Stimulated activated naive CD4-positive, alpha-beta T cell (primary cell): ENCODE measurements around the gene NSMCE3.
"Not testable (repeated sequence)": the region's sequence is repeated elsewhere in the genome, so short reads cannot be mapped to it uniquely, and the experiment has no call there.

Experiments
- DNase-seq, 6 experiments: peaks; one replicate each; lab custom pipeline; 2025; lab: John Stamatoyannopoulos, UW

The NSMCE3 gene

DNA sequence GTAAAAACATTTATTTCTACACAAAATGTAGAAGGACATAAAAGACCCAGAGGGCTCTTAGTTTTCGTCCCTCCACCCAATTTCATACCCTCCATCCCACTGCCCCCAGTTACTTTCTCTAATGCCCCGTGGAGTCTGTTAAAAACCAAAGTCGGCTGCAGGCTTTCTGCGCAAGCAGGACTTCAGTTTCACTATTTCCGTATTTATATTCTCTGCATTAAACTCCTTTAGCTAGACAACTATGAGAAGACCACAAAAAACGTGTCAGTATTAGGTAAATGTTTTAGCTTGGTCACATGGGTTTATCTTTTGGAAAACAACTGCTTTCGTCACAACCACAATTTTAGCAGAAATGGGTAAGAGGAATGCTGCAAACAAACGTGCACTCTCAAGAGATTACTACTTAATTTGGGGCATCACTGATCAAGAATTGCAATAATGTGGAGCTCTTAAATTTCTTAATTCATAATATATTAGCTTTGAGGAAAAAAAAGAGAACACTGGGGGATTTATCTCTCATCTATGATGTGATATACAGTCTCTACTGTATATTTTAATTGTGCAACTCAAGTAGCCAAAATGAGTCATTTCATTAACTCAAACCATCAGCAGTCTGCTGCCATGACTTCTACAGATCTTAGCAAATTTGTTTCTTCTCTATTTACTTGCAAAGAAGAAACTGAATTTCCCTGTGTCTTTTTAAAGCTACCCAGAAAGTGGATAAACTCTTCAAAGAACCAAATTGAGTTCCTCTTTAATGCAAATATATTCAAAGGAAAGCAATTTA lies 740 bp upstream of the NSMCE3 start:
- peak in 4 of 6 experiments; percentile 23 to 80 (median 77) for DNase-seq

DNA sequence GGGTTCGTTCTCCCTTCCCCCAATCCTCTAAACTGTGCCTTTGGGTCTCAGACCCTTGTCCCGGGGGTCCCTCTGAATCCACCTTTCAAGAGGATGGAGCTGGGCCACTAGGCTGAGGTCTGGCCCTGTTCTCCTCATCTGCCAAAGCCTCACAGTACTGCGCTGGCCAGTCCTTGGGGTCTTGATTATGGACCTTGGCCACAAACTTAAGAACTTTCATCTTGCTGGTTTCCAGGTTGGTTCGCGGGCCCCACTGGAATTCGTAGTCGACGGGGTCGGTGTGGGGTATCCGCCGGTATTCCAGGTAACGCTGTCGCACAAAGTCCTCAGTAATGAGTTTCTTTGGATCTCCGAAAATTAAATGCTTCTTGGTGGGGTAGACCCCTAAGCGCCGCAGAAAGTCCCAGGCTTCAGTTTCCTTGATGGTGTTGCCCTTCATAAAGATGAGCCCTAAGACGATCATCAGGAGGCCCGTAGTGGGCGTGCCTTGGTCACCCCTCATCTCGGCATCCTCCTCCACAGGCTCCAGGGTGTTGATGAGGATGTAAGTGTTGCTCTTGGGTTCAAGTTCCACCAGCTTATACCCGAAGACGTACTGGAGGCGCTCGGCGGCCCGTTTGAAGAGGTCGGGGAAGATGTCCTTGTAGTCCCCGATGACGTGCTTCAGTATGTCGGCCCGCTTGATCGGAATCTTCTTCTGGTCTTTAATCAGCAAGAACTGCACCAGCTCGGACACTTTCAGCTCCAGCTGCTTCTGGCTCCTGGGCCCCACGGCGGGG lies 727 bp downstream of the NSMCE3 start:
- DNase-seq, result peak; percentile 34 to 87 (median 71)

DNA sequence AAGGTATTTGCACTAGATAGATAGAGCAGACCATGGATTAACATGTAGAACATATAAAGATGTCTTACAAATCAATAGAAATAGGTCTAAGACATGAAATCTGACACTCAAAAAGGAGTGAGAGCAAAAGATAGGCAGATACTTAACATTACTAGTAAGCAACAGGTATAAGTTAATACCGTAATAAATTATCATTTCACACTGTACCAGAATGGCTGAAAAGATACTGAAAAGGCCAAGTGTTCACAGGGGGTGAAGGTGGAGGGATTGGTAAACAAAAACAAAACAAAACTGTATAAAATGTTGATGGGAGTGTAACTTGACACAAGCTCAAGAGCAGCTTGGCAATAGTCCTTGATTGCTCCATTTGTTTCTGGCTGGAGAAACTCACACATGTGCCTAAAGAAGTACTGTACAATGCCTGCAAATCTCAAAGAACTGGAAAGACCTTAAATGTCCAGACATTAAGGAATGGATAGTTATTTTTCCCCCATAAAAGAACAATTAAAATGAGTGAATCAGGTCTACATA lies 3.5 kb downstream of the NSMCE3 start:
- DNase-seq, result no peak

- DNase-seq, result no peak
These were observed 6.3 kb downstream of the NSMCE3 start for GRCh38 chr15:29263289-29263688.

DNA sequence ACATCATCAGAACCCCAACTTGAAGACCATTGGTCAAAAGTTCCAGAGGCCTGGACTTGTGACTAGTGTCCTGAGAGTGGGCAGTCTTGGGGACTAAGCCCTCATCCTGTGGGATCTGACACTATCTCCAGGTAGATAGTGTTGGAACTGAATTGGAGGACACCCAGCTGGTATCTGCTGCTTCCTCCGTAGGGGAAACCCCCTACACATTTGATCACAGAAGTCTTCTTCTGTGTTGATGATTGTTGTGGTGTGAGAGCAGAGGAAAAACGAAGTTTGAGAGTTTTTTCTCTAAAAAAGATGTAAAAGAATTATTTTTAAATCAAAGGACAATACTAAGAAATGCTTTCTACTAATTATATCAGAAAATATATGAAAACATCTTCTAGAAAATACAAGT lies 6.9 kb downstream of the NSMCE3 start:
- DNase-seq, result peak in 2 of 6 experiments; percentile 10 to 19

DNA sequence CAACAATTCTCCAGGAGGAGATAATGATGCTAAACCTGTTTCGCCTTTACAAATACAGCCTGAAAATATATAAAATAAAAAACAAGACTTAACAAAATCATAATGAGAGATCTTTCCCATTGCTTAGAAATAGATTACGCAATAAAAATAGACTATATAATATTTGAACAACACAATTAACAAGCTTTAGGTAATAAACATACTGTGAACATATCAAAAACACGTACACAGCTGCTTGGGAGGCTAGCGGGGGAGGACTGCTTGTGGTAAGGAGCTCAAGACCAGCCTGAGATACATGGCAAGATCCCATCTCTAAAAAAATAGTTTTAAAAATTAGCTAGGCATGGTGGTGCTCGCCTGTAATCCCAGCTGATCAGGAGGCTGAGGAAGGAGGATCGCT lies 8.7 kb downstream of the NSMCE3 start:
- DNase-seq, result no peak

DNA sequence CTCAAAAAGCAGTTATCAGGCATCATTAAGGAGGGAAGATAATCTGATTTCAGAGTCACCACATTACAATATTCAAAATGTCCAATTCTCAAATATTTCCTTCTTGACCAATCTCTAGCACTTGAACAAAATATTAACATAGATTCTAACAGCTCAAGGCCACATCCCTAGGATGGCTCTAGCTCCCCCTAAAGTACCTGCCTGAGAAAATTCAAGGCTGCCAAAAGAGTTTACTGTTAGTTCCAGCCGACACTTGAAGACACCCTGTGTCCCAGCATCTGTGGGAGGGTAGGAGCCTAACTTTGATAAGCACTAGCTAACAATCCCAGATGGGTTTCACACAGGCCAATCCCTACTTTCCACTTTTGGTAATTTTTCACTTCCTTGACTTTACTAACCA lies 10.4 kb downstream of the NSMCE3 start:
- DNase-seq, result no peak

DNA sequence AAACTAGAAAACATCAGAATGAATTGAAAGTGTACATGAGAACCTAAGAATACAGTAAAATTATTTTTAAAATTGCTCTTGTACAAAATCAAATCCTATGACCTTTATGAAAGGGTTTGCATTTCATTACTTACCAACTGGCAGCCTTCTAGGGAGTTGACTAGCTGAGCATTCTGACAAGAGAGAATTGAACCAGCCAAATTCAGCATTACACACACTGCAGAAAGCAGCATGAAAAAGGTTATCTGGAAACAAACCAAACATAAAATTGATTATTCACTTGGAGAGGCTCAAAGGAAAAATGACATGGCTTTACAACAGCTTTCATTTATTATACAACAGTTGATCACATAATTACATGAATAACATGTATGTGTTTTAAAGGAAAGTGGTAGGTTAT lies 17.4 kb downstream of the NSMCE3 start:
- DNase-seq, result no peak

GRCh38 chr15:29244544-29244943 lies 25.1 kb downstream of the NSMCE3 start:
- DNase-seq, result no peak

DNA sequence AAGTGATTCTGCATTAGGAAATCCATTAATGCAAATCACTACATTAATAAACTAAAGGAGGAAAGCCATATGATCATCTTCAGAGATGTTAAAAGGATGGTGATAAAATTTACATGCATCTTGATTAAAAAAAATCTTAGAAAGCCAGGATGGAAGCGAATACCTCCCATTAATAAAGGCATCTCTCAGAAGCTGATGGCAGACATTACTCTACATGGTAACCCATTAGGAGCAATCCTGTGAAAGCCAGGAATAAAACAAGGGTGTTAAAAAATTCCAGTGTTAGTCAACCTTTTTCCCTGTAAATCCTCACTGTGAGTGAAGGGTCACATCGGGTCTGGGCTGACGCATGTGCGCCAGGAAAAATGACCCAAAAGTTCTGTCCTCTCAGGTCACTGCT lies 25.5 kb downstream of the NSMCE3 start:
- no peak for DNase-seq

DNA sequence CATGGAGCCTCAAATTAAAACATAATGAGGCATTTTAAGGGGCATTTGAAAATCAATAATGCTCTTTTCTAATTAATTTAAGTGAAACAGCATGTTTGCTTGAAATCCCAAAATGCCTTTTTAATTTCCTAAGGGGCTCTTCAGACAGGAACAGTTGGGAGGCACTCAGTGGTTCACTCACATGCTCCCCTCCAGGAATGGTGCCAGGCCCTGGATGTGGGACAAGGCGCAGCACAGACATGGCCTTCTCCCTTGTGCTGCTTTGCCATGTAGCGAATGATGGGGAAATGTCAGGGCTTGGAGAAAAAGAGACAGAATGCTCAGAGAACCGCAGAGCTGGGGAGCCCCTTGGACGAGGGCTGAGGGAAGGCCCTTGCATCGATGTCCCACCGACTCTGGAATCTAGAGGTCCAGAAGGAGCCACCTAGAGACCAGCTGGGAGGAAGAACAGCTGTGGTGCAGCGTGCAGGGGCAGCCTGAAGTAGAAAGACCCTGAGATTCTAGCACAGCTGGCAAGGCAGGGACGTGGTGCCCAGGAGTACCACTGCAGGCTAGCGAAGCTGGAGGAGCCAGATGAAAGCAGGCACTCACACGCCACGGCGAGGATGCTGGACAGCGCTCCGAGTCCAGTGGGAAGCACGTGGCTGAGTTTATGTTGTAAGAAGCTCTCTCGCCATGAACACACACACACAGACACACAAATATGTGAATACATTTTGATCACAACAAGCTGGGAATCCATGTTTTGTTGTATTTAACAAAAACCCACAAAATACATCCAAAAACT lies 27.0 kb downstream of the NSMCE3 start:
- no peak for DNase-seq

DNA sequence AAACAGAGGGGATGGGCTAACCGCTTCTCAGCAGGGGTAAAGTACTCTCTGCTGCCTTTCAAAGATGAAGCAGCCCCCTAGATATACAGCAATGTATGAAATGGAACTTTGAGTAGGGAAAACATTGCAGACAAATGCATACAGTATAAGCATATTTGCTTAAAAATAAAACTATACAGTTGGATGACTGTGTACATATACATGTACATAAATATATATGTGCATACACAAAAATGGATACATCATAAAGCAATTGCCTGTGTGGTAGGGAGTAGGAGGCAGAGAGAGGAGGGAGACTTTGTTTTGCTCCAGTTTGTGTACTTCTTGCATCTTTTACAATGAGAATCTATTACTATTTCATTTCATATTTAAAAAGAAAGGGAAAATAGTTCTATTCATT lies 28.4 kb downstream of the NSMCE3 start:
- DNase-seq, result no peak

DNA sequence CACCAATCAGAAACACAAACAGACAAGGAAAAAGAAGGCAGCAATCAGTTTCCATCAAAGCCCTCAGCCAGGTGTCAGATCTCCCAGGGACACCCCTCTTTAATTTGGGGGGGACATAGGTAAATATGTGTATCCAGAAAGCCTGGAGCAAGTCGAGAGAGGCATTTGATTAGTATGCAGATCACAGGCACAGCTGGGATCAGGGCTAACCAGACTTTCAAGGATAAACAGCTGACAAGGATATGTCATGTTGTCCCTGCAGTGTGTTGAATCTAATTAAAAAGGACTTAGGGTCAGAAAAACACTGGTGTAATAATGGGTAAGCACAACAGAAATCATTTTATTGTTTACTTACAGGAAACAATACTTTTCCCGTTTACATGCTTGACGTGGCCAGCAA lies 30.2 kb downstream of the NSMCE3 start:
- DNase-seq, result no peak

GRCh38 chr15:29233566-29233965 lies 36.1 kb downstream of the NSMCE3 start:
- no peak for DNase-seq

DNA sequence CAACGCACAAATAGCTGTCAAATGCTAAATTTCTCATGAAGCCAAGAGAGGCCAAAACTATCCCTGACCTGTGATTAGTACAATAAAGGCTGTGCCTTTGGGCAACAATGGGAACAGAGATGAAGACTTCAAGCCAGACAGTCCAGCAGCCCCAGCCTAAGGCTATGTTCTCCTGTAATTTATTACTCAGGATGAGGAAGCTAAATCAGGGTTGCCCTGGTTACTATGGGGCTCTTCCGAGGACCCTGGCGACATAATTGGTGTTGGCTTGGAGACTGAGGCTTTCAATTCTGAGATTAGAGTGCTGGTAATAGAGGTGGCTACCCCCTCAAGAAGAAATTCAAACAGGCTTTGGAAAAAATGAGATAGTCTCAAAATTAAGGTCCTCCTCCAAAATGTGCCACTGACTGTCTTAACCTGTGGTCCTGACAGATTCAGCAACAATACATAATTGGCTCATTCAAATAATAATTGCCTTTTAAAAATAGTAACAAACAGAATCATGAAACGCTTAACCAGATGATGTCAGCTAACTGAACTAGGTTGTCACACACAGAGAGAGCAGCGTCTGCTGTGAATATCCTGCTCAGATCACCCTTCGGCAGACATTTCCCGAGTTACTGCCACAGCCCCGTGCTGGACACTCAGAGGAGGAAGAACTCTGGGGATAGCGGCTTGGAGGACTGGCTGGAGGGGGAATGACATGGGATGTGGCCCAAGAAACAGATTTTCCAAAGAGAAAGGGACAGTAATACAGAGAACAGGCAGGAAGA lies 43.0 kb downstream of the NSMCE3 start:
- no peak for DNase-seq

- DNase-seq, result no peak
These were observed 43.9 kb downstream of the NSMCE3 start for GRCh38 chr15:29225534-29226234.

DNA sequence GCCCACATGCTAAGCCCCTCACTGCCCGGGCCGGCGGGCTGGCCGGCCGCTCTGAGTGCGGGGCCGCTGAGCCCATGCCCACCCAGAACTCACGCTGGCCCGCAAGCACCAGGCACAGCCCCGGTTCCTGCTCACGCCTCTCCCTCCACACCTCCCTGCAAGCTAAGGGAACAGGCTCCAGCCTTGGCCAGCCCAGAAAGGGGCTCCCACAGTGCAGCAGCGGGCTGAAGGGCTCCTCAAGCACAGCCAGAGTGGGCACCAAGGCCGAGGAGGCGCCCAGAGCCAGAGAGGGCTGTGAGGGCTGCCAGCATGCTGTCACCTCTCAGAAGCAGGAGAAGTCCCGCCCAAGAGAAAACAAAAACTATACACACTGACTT lies 44.6 kb downstream of the NSMCE3 start:
- not testable (repeated sequence) for DNase-seq

DNA sequence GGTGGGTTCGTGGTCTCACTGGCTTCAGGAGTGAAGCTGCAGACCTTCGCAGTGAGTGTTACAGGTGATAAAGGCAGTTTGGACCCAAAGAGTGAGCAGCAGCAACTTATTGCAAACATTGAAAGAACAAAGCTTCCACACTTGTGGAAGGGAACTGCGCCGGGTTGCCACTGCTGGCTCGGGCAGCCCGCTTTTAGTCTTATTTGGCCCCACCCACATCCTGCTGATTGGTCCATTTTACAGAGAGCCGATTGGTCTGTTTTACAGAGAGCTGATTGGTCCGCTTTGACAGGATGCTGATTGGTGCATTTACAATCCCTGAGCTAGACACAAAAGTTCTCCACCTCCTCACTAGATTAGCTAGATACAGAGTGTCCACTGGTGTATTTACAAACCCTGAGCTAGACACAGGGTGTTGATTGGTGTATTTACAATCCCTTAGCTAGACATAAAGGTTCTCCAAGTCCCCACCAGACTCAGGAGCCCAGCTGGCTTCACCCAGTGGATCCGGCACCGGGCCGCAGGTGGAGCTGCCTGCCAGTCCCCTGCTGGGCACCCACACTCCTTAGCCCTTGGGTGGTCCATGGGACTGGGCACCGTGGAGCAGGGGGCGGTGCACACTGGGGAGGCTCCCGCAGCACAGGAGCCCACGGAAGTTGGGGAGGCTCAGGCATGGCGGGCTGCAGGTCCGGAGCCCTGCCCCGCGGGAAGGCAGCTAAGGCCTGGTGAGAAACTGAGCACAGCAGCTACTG lies 45.2 kb downstream of the NSMCE3 start:
- DNase-seq, result not testable (repeated sequence)

DNA sequence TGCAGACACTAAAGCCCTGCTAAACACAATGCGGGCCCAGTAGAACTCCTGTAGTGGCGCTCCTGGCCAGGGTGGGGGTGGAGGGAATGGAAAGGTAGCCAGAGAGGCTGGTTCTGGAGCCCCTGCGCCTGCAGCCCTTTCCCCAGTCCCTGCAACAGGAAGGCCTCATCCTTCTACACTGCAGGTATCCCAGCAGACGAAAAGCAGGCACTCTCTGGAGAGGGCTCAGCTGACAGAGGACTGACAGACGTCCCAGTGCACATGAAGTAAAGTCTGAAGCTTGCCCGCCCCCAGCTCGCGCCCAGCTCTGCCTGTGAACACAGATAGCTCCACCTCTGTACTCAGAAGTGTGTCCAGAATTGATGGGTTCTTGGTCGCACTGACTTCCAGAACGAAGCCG lies 46.0 kb downstream of the NSMCE3 start:
- no peak for DNase-seq
